CD4-positive, alpha-beta T cell treated with Interleukin-2 at 100 ng/mL for 4 hours (primary cell): Measurements from ENCODE around the gene MSH3.
"Not testable (repeated sequence)": the region's sequence is repeated elsewhere in the genome, so short reads cannot be mapped to it uniquely, and the experiment has no call there.

Experiments
- DNase-seq: peaks from one replicate; pipeline ENCODE4 v3.0.0-alpha.2; 2020; ENCODE audit warnings: low spot score

The MSH3 gene

GRCh38 chr5:80706835-80707447, 52.5 kb downstream of the MSH3 start:
- no peak for DNase-seq

- DNase-seq, result no peak
These were observed 53.2 kb downstream of the MSH3 start for GRCh38 chr5:80707645-80708044.

DNA sequence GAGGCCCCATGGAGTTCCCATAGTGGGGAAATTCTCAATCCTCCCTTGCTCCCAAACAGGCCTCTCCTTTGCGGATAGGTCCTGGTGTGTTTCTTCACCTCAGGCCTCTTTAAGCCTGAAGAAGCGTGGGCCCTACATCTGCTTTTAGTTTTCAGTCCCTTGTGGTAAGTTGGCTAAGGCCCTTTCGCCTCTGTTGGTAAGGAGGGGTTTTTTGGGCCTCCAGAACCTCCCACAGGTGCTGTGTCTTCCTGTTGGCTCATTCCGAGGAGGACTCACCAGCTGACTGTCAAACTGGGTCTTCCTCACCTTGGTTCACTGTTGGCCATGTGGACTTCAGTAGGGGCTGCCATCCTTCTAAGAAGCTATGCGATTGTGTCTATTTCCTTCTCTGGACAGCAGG, 56.8 kb downstream of the MSH3 start:
- DNase-seq, result no peak

DNA sequence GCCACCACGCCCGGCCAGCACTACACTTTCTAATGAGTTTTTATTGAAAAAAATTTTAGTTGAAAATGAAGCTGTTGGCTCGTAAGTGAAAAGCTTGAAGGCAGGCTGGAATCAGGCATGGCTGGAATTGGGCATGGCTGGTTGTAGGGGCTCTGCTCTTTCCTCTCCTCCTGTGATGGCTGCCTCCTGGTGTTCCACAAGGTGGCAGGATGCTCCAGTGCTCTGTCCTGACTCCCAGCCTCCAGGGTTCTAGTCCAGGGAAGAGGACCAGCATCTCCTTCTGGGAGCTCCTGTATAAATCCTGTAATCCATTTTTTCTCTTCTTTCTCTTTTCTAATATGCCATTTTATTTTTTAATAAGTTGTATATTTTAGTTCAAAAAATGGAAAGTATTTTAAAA, 57.5 kb downstream of the MSH3 start:
- DNase-seq, result no peak

DNA sequence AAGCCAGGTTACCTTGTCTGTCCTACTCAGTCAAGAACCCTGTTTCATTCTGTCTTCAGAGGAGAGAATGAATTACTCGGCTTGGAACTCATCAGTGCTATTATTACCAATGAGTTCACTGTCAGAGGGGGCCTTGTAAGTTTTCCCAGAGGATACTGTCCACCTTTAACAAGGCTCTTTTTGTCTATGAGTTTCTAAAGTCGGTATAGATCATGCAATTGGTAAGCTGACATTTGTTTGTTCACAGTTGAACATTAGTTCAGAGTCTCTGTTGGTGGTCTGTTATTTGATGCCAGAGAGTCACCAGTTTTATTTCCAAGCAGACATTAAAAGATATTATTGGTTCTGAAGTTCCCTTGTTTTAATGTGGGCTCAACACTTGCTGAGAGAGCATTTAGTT, 58.5 kb downstream of the MSH3 start:
- DNase-seq, result no peak

DNA sequence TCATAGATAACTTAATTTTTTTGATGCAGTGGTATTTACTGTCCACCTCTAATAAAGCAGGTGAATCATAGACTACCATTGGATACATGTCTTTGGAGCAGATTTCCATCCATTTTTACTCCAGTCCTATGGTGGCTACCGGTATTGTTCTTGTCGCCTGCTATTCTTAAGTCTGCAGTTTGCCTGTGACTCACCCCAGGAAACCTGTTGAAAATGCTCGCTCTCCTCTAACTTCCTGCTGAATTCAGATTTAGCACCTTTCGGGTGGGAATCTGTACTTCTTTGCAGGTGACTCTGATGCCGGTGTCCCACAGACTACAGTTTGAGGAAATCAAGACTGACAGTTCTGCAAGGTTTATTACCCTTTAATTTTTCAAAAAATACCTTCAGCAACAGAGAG, 59.2 kb downstream of the MSH3 start:
- DNase-seq, result peak; percentile 22

GRCh38 chr5:80714570-80715298, 60.3 kb downstream of the MSH3 start:
- no peak for DNase-seq

DNA sequence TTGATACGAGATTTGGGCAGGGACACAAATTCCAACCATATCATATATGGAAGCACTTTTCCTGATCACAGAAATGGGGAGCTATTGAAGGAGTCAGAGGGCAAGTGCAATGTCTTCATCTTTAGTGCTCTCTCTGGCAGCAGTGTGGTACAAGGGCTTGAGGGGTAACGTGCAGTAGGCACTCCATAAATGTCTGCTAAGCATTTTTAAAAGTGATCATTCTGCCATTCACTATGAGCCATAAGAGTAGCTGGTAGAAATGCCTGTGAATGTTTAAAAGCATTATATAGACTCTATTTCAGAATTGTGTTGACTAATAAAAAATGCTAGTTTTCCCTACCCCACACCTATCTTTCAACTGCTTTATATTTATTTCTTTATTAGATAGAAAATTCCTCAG, 61.4 kb downstream of the MSH3 start:
- no peak for DNase-seq

DNA sequence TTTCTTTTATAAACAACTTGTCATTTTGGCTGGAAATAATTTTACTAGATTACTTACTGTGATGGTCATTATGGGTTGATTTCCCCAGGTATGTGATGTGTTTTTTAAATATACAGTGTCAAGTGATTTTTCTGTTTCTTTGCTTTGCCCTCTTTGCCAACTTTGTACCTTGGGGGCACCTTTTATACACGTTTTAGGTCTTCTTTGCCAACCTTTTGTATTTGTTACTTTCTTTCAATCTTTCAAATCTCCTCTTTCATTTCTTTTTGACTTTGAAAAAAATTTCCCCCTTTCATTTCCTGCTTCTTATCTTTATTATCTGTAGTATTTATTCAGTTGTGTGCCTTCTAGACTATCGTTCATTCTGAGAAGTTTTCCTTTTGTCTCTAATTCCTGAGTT, 65.7 kb downstream of the MSH3 start:
- no peak for DNase-seq

DNA sequence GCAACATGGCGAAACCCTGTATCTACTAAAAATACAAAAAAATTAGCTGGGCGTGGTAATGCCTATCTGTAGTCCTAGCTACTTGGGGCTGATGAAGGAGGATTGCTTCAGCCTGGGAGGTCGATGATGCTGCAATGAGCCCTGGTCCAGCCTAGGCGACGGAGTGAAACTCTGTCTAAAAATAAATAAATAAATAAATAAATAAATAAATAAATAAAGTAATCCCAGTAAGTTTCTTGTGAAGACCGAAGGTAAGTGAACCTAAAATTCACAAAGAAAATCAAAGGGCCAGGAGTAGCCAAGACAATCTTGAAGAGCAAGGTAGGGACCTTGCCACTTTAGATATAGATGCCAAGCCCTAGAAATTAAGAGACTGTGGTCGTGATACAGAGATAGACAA, 68.5 kb downstream of the MSH3 start:
- no peak for DNase-seq

DNA sequence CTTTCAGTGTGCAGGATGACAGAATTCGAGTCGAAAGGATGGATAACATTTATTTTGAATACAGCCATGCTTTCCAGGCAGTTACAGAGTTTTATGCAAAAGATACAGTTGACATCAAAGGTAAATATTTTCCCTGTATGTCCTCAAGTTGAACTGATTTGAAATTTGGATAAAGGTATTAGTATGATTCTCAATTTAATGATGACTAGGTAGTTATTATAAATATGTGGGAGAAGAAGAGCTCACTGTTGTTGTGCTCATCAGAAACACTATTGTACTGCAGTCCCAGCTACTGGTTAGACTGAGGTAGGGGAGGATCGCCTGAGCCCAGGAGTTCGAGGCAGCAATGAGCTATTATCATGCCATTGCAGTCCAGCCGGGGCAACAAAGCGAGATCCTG, 71.0 kb downstream of the MSH3 start:
- DNase-seq, result no peak

DNA sequence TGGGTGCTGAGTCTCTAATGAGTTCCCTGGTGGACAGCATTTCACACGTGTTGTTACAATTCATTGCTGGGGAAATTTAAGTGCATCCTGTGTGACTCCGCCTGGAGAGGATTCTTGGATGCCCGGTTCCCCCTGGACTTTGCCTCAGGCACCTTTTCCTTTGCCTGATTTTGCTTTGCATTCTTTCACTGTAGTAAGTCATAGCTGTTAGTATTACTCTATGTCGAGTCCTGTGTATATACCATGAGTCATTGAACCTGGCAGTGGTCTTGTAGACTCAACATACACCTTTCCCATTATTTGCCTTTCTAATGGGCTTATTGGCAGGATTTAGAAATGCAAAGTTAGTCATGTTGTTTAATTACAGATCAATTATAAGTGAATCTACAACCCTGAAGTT, 82.3 kb downstream of the MSH3 start:
- DNase-seq, result no peak

- DNase-seq, result no peak
These were observed 84.0 kb downstream of the MSH3 start for GRCh38 chr5:80738466-80738865.

DNA sequence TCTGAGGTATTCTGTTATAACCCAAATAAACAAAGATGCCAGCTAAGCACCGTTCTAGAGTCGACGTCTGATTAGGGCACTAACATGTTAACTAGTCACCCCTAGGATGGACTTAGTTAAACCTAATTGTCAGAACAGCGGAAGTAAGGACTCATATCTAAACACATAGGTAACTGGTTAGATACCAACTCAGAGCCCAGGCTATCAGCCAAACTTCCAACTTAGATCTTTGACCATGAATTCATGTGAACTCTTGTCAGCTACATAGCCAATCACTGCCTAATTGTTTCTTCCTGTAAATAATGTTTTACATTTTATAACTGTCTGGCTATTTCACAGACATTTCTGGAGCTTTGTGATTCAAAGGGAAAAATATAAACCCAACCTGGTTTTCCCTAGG, 84.6 kb downstream of the MSH3 start:
- DNase-seq, result no peak

- no peak for DNase-seq
These were observed 85.0 kb downstream of the MSH3 start for GRCh38 chr5:80739496-80739895.

DNA sequence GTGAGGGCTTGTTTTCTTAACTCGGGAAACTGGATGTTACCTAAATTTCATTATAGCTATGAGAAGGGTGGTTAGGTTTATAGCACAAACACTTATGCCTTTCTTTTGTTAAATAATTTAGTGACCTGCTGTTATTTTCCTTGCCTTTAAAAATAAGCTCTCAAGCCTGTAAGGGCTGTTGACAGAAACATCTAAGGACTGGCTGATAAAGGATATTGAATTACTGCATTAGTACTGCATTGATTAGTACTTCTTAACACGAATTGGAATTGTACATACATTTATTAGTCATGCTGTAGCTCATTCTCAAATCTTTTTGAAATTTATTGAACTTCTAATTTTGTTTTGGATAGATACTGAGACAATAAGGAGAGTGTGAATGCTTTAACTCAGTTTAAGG, 85.4 kb downstream of the MSH3 start:
- DNase-seq, result no peak

DNA sequence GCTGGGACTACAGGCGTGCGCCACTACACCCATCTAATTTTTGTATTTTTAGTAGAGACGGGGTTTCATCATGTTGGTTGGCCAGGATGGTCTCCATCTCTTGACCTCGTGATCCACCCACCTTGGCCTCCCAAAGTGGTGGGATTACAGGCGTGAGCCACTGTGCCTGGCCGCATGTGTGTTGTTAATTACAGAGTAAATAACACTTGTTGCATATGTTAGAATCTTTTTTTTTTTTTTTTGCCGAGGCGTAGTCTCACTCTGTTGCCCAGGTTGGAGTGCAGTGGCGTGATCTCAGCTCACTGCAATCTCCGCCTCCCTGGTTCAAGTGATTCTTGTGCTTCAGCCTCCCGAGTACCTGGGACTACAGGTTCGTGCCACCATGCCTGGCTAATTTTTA, 86.0 kb downstream of the MSH3 start:
- not testable (repeated sequence) for DNase-seq

DNA sequence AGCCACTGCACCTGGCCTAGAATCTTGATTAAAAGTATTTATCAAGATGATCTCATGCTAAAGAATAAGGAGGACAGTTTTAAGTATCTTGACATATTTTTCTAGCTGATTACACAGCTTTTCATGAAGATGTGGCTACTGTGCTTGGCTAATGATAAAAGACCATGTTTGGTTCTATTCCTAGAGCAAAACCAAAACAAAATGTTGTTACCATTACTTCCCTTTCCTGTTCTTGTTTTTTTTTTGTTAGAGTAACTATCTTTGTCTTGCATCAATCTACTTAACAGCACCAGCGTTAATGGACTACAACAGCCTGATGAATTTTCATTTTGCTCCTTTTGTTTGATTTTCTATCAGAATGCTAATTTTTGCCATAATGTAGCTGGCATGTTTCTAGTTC, 86.5 kb downstream of the MSH3 start:
- DNase-seq, result no peak

GRCh38 chr5:80744149-80744548, 89.7 kb downstream of the MSH3 start:
- DNase-seq, result no peak

DNA sequence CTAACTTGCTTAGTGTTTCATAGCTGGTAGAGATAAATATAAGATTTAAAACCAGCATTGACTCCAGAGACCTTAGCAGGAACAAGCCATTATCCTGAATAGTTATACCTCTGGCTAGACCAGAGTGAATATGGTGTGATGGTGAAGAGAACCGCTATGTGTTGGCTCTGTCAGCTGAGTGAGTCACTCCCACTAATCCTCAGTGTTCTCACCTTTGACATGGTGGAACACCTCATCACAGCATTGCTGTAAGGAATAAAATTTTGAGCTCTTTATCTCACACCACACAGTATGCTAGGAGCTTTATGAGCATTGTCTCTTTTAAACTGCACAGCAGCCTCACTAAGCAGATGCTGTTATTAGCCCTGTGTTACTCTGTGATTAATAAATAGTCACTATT, 91.0 kb downstream of the MSH3 start:
- peak; percentile 19 for DNase-seq

DNA sequence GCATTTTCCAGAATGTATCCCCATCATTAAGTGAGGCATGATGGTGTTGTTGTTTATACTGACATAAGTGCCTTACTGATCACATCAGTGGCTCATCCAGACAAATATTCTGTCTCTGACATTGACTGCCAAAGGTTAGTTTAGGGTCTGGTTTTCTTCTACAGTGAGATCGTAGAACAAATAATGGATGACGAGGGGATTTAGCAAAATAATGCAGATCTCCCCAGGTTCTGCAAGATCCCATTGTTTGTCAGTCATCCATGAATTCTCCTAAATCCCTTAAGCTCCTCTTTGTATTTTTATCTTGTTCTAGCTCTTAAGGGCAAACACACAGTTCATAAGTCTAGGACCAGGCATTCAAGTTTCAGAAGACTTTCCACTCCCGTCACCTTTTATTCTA, 93.5 kb downstream of the MSH3 start:
- DNase-seq, result no peak

GRCh38 chr5:80752427-80752826, 98.0 kb downstream of the MSH3 start:
- DNase-seq, result no peak

DNA sequence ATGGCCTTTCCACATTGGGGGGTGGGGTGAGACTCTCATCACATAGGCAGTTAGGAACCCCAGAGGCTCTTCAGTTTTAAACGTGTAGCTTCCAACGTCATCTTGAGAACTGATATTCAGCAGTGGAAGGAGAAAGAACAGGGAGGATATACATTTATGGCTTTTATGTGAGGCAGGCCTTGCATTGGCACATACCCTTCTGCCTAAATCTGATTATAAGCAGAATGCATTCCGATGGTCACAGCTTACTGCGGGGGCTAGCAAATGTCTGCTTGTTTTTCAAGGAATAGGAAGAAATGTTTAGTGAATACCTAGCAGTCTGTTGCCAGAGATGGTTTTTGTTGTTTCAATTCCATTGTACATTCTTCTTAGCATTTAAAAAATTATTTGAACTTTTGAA, 99.3 kb downstream of the MSH3 start:
- no peak for DNase-seq

GRCh38 chr5:80754900-80755299, 100.4 kb downstream of the MSH3 start:
- DNase-seq, result peak; percentile 15
